NCI-H146 treated with DMSO at 0.1 percent for 48 hours (cell line): ENCODE data around the gene JAG2.

Experiments
- DNase-seq: peaks from one replicate; lab custom pipeline; 2025; ENCODE audit not compliant: unreplicated experiment; lab: John Stamatoyannopoulos, UW

Gene JAG2

DNA sequence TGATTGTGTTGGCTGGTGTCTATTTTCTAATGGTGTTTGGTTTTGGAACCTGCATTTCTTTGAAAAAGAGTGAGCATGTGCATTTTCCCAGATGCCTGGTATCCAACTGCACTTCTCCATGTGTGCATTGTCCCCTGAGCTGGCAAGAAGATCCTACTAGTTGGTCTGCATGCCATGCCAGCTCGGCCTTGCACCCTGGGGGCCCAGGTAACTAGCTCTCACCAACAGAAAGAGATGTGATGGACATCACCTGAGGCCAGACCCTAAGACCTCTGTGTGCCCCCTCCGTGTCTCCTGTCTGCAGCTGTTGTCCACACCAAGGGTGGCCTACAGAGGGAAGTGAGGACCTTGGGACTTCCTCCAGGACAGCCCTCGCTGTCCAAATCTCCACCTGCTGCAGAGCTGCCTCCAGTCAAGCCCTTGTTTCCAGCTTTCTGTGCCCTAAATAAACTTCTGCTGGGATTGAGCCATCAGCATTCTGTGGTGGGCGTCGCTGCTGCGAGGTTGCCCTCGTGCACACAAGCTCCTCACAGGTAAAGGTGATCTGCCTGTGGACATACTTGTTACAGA lies 73.3 kb downstream of the JAG2 start:
- DNase-seq, result no peak

DNA sequence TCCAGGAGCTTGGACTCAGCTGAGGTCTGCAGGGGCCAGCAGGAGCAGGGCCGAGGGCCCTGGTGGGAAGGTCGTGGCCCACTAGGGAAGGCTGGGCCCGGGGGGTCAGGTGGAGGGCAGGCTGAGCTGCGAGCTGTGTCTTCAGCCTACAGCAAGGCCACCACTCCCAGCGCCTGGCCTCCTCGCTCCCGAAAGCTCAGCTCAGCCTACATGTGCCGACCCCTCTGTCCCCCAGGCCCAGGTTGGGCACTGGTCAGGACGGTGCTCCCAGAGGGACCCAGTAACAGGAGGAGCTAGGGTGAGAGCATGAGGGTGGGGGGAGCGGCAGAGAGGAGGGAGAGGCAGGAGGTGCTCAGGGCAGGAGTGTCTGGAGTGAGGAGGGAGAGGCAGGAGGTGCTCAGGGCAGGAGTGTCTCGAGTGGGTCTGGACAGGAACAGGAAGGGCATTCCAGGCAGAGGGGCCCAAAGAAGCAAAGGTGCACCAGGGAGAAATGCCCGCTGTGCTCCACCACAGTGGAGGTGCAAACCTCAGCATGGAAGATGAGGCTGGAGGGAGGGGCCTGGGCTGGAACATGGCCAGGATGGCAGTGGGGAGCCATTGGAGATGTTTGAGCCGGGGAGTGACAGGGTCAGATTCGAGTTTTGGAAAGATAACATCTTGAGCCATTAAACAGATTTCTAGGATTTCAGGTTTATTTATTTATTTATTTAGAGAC lies 74.2 kb downstream of the JAG2 start:
- no peak for DNase-seq

DNA sequence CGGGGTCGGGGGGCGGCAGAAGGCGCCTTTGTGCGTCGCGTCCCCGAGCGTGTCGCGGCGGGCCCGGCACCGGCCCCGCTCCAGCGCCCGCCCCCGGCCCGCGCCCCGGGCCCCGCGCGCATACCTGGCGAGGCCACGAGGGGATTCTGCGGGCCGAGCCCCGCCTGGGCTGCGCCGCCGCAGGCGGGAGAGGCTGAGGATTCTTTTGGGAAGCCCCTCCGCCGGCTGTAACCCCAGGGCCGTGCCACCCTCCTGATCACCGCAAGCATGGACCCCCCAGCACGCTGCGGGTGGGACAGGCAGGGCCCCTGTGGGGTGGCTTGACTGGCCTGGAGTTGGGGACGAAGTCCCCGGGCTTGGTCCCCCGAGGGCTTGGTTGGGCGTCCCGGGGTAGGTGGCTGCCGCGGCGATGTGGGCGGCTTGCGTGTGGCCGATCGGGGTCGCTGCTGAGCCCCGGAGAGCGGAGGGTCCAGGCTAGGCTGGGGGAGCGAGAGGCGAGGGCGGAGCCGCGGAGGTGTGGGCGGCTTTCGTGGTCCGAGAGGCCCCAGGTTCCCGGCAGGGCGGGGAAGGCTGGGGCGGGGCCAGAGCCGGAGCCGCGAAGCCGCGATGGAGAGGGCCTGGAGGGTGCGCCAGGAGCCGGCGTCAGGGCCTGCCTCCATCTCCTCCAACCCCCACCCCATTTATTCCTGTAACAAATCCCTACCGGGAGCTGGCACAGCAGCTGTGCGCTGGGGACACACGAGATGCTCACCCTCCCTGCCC lies 75.0 kb downstream of the JAG2 start:
- peak; percentile 75 for DNase-seq

DNA sequence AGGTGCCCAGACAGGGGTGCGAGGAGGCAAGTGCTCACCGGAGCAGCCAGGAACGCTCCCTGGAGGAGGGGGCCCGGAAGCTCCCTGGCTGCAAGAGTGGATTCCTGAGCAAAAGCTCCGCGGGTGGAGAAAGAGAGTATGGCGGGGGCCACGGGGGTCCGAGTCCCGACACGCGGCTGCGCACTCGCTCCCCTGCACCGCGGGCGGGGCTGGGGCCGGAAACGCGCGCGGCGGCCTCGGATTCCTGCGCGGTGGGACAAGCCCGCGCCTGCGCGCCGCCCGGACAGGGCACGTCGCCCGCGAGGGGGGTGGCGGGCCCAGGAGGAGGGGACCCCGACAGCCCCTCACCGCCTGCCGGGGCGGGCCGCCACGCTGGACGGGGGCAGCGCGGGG lies 75.5 kb downstream of the JAG2 start:
- peak; percentile 33 for DNase-seq

DNA sequence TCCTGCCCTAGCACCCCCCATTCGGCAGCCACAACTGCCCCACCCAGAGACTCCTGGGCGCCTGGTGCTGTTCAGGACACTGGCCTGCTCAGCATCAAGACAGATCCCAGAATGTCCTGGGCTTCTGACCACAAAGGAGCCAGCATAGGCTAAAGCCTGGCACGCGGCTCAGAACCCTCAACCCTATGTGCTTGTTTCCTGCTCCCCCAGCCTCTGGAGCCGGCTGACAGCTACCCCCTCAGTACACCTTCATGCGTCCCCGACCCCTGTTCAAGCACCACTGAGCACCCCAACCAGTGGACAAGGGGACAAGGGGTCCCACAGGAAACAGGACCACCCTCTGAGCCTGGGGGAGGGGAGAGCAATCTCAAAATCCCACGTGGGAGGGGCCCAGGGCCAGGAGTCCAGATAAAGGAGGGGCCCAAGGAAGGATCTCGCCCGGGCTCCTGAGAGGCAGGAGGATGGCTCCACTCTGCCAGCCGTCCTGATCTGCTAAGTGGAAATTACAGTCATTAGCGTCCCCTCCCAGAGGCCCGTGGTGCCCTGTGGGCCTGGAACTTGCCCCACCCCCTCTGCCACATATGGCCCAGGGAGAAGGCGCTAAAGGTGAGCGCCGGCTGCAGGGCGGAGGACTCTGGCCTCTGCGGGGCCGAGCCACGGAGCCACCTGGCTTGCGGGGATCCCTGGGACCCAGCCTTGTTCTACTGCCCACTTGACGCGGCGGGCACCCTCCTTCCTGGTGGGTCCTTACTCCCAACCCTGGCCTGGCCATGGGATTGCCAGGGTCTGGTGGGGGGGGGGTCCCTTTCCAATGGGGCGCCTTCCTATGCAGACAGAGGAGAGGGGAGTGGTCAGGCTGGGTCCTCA lies 76.2 kb downstream of the JAG2 start:
- DNase-seq, result peak; percentile 38

DNA sequence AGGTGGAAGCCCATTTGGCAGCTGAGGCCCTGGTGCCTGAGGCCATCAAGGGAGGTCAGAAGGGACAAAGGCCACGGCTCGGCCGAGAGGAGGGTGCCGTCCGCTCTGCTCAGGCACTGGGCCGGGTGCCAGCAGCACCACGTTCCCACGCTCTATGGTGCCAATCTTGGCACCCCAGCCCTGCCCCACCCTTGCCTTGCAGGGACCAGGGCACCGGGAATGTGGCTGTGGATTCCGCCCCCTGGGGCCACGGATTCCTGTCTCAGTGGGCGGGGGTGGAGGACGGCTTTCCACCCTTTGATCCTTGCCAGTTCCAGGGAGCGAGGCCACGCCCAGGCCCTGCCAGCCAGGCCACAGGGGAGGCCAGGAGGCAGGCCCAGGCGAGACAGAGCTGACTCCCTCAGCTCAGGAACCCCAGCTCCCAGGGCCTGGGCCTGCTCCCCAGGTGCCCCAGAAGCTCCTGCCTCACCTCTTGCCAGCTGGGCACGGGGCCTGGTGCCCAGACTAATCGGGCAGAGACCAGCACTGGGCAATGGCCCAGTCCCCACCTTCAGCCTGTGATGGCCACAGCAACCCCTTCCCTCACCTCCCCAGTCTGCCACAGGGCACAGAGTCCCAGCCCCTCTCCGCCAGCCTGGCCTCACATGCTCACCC lies 76.9 kb downstream of the JAG2 start:
- DNase-seq, result no peak

DNA sequence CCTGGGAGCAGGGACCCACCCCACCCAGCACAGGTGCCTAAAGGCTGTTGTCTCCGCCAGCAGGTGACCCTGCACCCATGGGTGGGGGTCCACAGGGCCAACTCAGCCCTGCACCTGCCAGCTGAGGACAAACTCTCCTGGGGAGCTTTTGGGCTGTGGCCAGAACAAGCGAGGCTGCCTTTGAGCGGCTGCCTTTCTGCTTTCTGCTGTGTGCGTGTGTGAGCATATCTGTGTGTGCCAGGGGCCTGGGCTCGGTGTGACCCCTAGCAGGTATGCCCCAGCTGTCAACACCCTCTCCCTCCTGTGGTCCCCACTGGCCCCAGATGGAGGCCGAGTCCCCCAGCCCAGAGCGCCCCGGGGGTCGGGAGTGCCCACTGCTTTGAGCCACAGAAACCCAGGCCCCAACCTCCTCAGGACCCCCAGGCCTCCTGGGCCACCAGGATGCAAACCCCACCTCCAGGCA lies 77.5 kb downstream of the JAG2 start:
- DNase-seq, result no peak
